HG03060 (cell line): ENCODE measurements around the gene TEDC2.
"Not testable (repeated sequence)": the region's sequence is repeated elsewhere in the genome, so short reads cannot be mapped to it uniquely, and the experiment has no call there.

Experiments
- ATAC-seq: cut with Tn5 transposase; IDR thresholded peaks from one replicate; pipeline ENCODE4 v1.9.1; 2021; ENCODE audit warnings: low read depth, moderate number of reproducible peaks; ENCODE audit not compliant: unreplicated experiment

TEDC2 gene

DNA sequence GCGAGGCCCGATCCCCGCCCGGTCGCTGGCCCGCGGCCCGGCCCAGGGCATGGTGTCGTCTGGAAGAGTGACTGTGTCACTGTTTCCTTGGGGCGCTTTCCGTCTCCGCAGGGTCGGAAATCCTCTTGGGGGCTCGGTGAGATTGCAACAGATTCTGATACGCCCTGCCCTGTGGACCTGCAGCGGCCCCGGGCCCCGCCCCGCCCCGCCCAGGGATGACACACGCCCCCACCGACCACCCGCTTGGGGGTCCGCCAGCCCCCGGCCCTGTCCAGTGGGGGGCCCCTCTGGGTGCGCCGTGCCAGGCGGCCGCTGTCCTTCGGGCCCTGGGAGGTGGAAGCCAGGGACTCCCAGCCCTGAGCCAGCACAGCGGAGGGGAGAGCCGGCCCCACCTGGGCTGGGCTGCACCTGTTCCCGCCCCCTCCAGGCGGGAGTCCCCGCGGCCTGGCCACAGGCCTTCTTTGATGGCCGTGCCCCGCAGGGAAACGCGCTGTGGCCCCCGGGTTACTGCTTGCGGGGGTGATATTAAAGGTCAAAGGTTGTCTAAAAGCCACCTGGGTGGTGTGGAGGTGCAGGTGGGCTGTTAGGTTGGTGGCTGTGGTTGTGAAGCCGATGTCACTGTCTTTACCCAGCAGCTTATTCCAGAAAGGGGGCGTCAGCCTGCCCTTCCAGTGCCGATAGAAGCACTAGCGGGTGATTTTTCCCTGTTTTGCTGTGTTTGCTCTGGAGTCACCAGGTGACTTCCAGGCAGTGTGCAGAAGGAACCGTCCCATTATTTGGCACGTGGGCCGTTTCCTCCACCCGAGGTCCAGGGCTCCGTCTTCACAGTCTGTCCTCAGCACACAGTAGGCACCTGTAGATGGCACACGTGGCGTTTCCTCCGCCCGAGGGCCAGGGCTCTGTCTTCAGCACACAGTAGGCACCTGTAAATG lies 15.8 kb downstream of the TEDC2 start:
- ATAC-seq: no peak

DNA sequence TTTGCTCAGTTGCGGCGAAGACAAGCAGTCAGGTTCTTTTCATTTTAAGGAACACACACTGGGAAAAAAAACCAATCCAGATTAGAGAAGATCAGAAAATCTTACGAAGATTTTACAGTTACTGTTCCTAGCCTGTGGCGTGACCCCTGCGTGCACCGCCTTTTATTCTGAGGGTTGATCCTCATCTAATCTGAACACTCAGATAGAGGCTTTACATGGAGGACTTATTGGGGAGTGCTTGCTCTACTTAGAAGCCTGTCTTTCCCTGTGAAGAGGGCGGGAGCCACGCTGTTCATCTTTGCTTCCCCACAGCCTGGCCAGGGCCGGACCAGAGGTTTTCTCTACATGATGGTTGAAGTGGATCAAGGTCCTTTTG lies 16.4 kb downstream of the TEDC2 start:
- no peak for ATAC-seq

DNA sequence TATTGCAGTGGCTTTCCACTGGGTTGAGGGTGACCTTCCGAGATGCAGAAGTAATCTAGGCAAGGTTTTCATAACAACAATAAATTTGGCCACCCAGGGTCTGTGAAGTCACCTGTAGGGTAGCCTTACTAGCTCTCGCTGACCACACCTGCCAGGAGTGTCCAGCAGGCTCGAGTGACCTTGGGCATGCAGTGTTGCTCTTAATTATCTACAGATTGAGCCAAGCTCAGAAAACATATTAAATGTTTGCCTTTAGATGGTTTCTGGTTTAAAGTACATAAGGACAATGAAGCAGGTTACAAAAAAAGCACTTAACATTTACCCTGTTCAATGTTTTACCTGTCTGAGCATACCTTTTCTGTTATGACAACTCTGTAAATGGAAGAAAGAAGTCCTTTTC lies 16.8 kb downstream of the TEDC2 start:
- ATAC-seq: no peak

DNA sequence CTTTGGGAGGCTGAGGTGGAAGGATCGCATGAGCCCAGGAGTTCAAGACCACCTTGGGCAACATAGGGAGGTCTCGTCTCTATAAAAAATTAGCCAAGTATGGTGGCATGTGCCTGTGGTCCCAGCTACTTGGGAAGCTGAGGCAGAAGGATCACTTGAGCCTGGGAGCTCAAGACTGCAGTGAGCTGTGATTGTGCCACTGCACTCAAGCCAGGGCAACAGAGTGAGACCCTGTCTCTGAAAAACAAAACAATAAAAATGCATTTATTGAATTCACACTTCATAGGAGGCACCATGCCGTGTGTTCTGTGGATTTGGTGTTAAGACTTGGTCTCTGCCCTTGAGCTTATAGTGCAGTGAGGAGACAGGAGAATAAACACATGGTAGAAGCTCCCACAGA lies 17.4 kb downstream of the TEDC2 start:
- no peak for ATAC-seq

DNA sequence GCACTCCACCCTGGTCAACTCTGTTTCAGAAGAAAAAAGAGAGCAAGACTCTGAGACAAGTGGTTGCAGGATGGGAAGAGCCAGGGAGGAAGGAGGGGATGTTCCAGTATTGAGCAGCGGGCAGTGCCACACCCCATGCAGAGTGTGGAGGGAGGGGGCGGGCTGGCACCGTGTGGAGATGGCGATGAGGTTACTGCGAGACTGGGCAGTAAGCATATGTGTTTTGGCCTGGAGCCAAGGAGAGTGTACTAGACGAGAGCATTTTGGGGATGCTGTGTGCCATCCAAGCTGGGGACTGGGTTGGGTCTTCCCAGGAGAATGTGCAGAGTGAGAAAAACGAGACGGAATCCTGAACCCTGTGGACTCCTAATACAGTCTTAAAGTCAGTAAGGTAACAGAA lies 18.4 kb downstream of the TEDC2 start:
- ATAC-seq: no peak

DNA sequence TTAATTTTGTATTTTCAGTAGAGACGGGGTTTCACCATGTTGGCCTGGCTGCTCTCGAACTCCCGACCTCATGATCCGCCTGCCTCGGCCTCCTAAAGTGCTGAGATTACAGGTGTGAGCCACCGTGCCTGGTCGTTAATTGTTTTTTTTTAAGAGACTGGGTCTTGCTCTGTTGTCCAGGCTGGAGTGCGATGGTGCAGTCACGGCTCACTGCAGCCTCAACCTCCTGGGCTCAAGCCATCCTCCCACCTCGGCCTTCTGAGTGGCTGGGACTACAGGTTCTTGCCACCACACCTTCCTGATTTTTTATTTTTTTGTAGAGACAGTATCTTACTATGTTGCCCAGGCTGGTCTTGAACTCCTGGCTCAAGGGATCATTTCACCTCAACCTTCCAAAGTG lies 20.1 kb downstream of the TEDC2 start:
- ATAC-seq: not testable (repeated sequence)

DNA sequence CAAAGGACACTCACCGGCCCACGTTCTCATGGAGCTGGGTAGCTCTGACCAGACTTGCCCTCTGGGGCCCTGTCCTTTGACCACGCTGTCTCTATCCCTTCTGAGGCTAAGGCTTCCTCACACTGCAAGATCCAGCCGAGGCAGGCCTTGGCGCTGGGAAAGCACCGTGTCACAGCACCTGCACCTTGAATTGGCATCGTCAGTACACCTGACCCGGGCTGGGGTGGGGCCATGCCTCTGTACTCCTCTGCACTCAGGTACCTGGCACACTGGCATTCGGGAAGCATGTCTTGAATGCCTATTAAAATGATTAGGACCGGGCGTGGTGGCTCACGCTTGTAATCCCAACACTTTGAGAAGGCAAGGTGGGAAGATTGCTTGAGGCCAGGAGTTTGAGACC lies 21.0 kb downstream of the TEDC2 start:
- ATAC-seq: no peak

DNA sequence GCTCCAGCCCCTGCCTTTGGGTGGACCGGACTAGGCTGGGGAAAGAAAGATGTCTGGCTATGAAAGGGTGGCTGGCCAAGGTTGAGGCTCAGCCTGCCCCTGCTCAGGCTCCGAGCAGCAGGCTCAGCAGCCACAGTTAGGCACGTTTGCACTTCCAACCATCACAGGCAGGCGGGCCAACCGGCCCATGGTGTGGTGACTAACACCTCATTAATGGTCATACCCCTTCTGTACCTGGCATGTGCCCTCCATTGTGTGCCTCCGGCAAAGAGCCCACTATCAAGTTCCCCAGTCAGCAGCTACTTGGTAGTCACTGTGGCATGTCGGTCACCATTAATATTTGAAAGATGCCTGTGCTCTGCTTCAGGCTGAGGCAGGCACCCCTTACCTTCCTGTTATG lies 21.8 kb downstream of the TEDC2 start:
- ATAC-seq: no peak

DNA sequence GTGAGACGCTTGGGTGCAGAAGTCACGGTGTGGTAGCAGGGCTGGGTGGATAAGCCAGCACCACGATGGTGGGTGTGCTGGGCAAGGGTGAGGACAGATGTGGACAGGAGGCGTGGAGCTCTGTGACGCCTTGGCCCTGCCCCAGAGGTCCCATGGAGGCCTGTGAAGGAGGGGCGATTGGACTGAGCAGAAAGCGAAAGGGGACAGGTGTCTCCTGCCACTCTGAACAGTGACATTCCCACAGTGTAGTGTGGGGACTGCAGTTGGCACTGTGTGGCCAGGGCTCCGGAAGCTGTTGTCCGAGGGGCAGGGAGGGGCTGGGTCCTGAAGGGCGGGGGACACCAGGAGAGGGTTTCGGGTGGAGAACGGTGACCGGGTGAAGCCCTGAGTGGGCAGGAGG lies 22.3 kb downstream of the TEDC2 start:
- no peak for ATAC-seq

DNA sequence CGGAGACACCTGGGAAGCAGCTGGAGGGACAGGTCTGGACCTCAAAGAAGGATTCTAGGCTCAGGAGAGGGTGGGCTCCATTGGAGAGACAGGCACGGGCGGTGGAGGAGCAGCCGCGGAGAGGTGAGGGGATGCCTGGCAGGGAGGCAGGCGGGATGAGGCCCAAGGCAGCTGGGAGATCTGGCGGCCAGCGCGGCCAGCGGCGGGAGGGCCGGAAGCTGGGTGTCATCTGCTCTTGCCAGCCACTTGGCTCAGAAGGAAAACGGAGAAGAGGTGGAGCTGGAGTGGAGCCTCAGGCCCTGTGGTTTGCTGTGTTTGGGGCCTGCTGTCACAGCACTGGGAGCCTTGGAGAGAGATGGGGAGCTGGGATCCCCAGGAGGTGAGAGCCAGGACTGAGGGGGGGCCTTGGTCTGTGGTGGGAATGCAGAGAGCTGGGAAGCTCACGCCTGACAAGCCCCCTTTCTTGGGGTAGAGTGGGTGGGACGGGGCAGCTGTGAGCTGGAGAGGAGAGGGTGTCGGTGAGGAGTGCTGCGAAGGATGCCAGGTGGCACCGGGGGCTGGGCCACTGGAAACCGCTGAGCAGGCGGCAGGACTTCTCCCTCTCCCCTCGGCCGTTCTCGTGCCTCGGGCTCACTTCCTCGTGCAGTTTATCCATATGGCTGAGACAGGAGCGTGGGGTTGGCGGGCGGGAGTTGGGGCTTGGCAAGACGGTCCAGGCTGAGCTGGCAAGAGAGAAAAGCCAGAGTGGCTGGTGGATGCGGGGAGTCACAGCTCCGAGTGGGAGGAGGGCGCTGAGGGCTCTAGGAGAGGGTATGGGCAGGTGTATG lies 23.0 kb downstream of the TEDC2 start:
- ATAC-seq: no peak

DNA sequence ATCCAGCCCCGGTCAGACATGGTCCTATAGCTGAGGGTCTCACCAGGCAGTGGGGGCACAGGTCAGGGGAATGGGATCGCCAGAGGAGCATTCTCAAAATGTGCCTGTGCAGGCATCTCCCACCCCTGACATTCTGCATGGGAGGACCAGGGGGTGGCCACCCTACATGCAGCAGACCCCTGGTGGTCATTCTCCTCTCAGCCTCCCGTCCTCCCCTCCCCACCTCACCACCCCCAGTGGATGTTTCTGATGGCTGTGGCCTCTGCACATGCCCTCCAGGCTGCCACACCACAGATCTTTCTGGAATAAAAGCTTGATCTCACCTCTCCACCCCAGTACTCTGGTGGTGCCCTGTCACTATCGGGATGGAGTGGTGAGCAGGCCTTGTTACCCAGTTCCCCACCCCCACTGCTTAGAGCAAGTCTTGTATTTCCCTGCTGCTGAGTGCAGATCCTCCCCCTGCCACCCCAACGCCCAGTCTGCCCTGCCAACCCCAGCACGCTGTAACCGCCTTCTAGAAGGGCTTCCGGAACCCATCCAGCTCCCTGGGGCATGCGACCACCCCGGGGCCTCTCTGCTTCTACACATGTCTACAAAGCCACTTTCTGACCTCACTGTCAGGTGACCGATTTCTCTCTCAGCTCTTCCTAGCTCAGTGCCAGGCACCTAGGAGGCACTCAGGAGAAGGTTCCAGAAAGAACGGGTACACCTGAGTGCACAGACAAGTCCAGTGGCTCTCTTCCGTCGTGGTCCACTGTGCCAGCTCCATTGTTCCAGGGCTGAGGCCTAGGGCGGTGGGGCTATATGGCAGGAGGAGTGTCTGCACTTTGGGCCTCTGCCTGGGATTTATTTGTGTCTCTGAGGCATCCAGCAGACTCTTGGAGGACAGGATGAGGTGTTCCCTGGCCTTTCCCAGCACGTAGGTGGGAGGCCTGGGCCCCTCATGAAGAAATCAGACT lies 24.3 kb downstream of the TEDC2 start:
- no peak for ATAC-seq

DNA sequence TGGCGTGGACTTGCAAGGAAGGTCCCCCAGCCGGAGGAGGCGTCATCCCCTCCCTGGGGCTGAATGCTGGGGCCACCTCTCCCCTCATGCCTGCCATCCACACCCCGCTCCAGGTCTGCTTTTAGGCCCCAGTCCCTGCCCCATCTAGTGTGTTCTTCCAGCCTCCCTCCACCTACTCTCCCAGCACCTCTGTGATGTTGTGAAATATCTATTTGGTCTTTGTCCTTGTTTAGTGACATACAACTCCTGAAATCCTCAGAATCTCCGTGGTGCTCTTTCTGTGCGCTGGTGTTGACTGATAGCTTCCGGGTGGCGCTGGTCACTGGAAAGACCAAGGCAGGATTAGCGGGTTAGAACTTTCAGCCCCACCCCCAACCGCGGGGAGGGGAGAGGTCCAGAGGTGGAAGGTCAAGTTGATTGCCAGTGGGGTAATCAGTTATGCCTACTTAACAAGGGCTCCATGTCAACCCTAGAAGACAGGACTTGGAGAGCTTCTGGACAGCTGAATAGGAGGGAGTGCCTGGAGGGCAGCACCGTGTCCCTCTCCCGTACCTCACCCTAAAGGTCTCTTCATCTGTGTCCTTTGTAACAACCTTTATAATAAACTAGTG lies 25.1 kb downstream of the TEDC2 start:
- ATAC-seq: no peak

DNA sequence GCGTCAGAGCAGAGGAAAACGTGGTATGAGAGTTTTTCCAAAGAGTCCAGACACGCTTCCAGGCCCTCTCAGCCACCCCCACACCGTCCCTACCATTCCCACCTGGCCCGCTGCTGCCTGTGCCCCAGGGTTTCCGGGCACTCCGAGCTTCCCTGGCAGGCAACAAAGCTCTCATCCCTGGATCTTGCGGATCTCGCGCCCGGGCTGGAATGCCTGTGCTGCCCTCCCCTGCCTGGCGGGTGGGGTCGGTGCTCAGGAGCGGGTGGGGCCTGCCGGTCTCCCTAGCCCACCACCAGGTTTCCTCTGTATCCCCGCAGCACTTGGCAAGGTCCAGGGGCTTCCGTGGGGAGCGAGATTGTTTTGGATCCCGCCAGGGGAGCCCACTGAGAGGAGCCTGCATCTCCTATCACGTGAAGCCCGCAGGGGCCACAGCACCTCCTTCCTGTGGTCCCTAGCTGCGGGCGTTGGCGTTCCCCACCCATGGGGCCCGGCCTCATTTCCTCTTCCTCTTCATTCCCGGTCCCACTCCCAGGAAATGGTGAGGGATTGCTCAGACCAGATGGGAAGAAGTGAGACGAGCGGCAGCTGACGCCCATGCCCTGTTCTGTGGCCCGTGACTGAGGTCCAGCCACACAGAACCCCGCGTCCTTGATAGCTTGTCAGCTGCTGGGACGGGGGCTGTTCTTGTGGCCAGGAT lies 26.1 kb downstream of the TEDC2 start:
- ATAC-seq: no peak

DNA sequence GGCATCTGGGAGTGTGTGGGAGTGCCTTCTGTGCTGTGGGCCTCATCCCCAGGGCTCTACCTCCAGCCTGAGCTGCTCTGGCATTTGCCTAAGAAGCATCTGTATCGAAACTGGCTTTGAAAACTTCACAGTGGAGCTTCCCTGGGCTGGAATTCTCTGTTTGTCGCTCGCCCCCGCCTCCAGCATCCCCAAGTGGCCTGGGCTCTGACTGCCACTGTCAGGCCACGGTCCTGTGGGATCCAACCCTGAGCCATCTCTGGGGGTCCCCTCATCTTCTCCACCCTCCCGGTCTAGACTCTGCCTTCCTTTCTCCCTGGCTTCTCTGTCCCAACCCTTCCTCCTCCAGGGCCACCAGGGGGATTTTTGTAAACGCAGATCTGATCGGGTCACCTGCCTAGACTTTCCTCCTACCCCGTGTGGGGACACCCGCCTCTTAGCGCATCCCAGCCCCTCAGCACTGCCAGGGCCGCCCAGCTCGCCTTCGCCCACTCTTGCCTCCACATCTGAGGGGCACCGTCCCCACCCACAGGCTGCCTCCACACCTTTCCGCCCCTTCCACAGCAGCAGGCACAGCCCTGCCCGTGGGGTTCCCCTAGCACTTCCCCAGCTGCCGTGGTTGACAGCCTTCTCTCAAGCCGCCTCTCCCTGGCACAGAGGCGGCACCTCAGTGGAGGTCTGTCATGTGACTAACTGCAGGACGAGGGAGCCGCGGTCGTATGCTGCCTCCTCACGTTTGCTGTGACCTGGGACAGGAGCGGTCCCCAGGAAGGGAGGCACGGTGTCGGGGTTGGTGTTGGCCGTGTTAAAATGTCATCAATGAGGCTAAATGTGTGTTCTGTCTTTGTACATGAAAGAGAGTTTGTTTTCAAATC lies 27.0 kb downstream of the TEDC2 start:
- ATAC-seq: no peak

DNA sequence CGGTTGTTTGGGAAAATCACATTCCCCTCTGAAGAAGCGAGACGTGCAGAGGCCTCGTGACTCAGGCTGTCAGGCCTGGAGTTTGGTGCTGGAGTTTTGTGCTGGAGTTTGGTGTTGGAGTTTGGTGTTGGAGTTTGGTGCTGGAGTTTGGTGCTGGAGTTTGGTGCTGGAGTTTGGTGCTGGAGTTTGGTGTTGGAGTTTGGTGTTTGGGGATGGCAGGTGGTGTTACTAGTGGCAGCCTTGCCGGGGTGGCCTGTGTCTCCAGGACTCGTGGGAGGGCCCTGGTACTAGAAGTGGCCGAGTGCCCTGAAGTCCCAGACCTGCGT lies 27.6 kb downstream of the TEDC2 start:
- no peak for ATAC-seq

DNA sequence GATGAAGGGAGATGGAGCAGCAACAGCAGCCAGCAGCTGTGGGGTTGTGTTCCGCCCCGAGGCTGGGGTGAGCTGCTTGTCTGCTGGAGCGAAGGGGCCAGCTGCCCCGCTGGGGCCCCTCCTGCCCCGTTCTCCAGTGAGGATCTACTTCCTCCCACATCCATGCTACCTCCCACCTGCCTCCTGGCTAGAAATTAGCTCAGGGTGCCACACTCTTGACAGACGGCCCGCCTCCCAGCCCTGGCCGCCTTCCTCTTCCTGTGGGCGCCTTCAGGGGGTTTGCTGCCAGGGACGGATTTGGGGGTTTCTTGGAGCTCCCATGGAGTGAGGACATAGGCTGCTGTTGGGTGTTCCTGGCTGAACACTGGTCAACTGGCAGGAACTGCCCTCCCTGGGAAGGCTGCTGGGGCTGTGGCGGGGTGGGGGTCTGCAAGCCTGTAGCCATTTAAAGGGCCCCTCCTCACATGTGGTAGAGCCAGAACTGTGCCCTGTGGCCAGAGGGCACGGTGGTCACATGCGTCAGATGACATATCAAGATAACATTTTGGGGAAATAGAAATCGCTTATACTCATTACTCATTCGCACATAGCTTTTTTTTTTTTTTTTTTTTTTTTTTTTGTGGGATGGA lies 28.1 kb downstream of the TEDC2 start:
- ATAC-seq: no peak

DNA sequence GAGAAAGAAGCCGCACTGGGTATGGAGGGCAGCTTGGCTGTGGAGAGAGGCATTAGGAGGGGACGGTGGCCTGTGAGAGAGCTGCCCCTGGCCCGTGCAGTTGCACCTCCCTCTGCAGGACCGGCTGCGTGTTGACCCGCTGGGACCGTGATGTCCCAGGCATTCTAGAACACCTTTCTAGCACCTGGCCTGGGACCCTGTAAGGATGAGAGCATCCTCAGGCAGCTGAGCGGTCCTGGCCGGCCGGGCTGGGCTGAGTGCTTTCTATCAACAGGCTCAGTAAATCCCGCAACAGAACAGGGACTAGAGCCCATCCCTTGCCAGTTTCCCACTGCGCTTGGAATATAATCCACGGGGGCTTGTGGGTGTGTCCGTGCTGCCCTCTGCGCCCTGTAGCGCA lies 29.7 kb downstream of the TEDC2 start:
- no peak for ATAC-seq
